ENCODE results near the gene TGM1. TPM values are rescaled to one million over a fixed set of nuclear protein-coding genes. Genes with fewer than 3 reads are reported as not detected.

Gene TGM1
- total RNA-seq = 0.45 and 1.6 TPM in 2 replicates

- DNase-seq (ENCODE audit: low read depth) = no peak
These were observed at the start of gene TGM1 for GRCh38 chr14:24262821-24263733. TSS of gene TGM1 (minus strand) at chr14:24263177. CDS start at chr14:24262352, 825 bp downstream.

DNA sequence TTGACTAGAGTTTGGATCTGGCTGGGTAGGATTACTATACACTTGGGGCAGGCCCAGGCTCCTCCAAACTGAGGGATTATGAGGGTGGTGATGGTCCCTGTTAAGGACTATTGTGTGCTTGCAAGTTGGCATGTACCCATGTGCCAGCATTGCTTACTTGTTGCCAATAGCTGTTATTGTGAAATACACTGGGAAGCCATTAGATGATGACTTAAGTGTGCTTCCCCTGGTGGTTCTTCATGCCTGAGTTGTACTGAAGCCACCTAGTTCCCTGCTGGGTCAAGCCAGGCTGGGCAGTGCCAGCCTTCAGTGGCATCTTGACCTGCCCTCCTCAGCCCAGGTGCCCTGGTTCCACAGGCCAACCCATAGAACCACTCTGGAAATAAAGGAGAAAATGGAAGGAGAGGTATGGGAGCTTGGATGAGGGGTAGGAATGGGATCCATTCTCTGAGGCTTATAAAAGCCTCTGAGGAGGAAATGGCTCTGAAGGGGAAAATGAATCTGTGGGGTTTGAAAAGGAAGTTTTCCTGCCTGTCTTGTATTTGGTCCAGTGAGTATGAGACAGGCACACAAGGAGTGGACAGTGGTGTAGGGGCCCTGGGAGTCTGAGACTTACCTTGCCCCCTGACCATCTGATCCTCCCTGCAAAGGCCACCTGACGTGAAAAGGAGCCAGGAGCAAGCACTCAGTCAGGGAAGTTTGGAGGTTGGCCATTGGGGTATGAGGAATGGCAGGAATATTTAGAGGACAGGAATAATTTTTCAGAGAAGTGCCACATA lies 49.0 kb upstream of the TGM1 start:
- peak; percentile 92 for DNase-seq (ENCODE audit: low read depth)

DNA sequence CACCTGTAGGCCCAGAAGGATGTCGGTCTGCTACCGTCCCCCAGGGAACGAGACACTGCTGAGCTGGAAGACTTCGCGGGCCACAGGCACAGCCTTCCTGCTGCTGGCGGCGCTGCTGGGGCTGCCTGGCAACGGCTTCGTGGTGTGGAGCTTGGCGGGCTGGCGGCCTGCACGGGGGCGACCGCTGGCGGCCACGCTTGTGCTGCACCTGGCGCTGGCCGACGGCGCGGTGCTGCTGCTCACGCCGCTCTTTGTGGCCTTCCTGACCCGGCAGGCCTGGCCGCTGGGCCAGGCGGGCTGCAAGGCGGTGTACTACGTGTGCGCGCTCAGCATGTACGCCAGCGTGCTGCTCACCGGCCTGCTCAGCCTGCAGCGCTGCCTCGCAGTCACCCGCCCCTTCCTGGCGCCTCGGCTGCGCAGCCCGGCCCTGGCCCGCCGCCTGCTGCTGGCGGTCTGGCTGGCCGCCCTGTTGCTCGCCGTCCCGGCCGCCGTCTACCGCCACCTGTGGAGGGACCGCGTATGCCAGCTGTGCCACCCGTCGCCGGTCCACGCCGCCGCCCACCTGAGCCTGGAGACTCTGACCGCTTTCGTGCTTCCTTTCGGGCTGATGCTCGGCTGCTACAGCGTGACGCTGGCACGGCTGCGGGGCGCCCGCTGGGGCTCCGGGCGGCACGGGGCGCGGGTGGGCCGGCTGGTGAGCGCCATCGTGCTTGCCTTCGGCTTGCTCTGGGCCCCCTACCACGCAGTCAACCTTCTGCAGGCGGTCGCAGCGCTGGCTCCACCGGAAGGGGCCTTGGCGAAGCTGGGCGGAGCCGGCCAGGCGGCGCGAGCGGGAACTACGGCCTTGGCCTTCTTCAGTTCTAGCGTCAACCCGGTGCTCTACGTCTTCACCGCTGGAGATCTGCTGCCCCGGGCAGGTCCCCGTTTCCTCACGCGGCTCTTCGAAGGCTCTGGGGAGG lies 47.9 kb upstream of the TGM1 start, which contains the start of gene LTB4R:
LTB4R (plus strand) TSS at position 857 of the 959 bp plus-strand sequence. CDS start 4,150 bp downstream, outside the sequence.
- peak; percentile 50 for DNase-seq (ENCODE audit: low read depth)

DNA sequence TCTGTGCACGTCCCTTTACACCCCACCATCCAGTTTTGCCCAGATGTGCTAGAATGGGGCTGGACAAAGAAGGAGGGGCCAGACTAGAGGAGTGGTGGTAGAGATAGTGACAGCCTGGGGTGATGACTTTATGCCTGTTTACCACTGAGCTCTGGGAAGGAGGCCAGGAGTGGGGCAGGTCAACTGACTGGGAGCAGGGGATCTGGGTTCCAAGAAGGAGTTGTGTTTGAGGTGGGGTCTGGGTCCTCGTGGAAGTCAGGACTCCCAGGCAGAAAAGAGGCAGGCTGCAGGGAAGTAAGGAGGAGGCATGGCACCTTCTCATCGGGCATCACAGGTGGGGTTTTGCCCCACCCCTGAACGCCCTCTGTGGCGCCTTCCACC lies 47.3 kb upstream of the TGM1 start:
- no peak for DNase-seq (ENCODE audit: low read depth)

DNA sequence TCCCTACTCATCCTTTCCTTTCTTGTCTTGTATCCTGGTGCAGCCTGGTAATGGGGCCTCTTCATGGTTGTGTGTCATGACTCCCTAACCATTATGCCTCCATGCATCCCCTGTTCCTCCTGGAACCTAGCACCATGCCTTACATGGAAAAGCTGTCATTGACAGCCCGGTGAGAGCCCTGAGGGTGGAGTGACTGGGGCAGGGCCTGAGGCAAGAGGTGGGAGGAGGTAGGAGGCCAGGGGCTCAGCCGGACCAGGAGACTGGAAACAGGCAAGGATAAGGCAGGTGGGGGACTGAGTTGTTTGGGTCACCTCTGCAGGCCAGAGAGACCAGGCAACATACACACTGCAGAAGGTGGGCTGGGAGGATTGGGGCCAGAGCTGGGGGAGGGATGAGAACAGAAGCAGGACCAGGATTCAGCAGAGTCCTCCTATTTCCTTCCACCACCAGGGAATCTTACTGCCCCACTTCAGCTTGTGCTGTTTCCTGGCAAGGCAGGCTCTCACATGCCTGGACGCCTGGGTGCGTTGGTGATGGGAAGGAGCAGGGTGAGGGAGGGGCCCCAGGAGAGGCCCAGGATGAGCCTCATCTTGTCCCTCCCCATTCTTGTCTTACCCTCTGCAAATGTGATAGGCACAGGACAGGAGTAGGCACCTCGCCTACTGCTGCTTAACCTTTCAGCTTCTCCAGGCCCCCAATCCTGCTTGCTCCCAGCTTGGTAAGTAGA lies 46.7 kb upstream of the TGM1 start, which contains the start of gene LTB4R2:
LTB4R2 (plus strand) TSS at position 603 of the 727 bp plus-strand sequence. CDS start 525 bp downstream, outside the sequence.
- DNase-seq (ENCODE audit: low read depth) = no peak

DNA sequence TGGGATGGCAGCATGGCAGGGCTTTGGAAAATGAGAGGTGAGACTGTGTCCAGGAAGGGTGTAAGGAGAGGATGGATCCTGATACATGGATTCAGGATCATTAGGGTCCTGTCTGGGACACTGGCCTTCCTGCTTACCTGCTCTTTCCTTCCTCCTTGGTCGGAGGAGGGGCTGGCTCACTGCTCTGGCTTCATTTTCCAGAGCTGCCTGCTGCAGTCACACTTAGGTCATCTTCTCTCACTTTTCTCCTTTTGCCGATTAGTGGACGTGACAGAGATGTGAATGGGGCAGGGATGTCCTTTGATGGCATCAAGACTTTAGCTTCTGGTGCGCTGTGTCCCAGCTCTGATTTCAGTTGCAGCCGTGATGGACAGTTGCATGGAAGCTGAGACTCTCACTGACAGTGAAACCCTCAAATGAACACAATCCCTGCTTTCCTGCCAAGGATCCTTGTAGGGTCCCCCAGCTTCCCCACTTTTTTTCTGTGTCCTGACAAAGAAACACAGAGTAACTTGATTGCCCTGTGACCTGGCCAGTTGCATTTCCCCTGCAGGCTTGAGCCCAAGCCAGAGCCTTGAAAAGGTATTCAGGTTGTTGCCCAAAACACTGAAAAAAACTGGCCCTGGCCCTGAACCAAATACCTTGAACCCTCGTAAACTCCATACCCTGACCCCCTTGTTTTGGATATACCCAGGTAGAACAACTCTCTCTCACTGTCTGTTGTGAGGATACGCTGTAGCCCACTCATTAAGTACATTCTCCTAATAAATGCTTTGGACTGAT lies 45.6 kb upstream of the TGM1 start:
- DNase-seq (ENCODE audit: low read depth) = no peak

DNA sequence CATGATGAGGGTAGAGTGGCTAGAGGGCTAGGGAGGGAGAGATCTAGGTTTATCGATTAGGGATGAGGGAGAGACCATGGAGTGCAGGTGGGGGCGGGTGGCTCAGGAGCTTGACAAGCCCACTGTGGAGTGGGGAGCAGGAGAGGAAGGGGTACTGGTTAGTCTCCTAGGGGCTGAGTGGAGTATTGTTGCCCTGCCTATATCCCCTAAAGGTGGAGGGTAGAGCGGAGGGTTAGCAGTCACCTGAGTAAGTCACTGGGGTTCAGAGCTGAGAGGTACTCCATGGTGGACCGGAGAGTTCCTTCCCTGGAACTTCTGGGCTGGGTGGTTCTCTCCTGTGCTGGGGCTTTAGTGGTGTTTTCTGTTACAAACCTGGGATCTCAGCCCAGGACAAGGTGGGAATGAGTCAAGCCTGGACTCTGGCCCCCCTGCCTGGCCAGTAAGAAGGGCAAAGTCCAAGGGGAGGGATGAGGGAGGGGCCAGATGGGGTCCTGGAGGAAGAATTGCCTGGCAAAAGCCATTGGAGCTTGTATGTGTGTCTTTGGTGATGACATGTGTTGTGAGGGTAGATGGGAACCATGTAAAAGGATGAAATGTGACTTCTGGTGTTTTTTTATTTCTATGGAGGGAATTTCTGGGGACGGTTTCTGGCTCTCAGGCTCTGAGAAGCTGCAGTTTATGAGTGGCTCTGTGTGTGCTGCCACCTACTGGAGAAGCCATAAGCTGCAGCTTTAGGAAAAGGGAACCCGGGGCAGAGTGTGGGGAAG lies 44.8 kb upstream of the TGM1 start, which contains the start of gene CIDEB:
CIDEB (minus strand) TSS at position 403 of the 767 bp plus-strand sequence; CDS start at position 284, 119 bp downstream.
- peak; percentile 69 for DNase-seq (ENCODE audit: low read depth)

- DNase-seq (ENCODE audit: low read depth) = no peak
These were observed 44.2 kb upstream of the TGM1 start for GRCh38 chr14:24307156-24307574.

DNA sequence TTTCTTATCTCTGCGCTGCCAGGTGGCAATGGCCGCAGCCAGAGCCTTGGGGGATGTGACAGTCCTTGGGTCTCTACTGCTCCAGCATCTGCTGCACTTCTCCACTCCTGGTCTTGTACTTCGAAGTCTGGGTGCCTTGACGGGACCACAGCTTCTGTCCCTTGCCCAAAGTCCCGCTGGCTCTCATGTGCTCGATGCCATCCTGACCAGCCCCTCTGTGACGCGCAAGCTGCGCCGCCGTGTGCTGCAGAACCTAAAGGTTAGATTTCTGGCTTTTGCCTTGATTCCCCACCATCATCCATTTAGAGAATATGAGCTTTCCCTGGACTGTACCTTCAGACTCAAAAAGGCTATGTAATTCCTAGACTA lies 41.0 kb upstream of the TGM1 start:
- no peak for DNase-seq (ENCODE audit: low read depth)

- DNase-seq (ENCODE audit: low read depth) = no peak
These were observed 37.5 kb upstream of the TGM1 start for GRCh38 chr14:24300326-24300980.

GRCh38 chr14:24299255-24300191 lies 36.5 kb upstream of the TGM1 start, which contains the start of the genes DHRS1 and NOP9:
TSS of gene DHRS1 (minus strand) at chr14:24299780. CDS start at chr14:24299106, 674 bp downstream.
TSS of gene NOP9 (plus strand) at chr14:24299850. CDS start at chr14:24299955, 105 bp downstream.
- peak; percentile 68 for DNase-seq (ENCODE audit: low read depth)

DNA sequence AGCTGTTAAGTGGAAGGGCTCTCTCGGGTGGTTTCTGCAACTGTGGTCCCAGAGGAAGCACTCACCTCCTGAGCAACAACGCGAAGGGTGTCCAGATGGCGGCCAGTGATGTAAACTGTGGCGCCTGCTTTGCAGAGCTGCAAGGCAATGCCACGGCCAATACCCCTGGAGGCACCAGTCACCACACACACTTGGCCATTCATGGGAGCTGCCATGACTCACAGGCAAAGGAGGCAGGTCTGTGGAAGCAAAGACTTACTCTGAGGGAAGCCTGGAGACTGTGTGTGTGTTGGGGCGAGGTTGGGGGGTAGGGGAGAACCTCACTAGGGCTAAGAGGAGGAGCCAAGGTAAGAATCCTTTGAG lies 35.9 kb upstream of the TGM1 start:
- DNase-seq (ENCODE audit: low read depth) = peak; percentile 73

DNA sequence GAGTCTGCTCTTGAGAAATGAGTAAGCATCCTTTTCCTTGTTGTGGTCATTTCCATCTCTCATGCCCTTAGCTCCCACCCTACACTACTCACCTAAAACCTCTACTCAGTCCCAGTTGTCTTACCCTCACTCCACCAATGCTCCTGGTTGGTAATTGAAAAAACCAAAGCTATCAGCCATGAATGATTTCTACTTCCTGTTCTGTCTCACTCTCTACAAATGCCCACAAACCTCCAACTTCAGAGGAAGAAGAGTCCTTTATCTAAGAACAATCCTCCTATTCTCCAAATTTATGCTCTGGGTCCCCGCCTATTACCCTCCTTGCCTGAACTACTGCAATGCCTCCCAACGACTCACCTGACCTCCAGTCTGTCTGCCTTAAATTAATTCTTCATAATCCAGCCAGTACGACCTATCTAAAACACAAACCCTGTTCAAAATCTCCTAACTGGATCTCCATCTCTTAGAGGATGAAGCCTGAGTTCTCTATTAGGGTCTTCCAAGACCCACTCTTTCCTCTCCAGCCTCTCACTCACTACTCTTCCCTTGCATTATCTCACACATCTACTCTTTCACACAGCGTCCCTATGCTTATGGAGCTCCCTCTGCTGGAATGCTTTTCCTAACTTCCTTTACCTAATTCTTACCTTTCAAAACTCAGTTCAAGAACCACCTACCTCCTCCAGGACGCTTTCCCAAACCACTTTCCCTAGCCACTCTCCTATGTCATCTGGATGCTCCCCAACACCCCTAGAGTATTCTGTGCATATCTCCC lies 34.4 kb upstream of the TGM1 start:
- DNase-seq (ENCODE audit: low read depth) = peak; percentile 49

GRCh38 chr14:24296341-24297157 lies 33.6 kb upstream of the TGM1 start:
- peak; percentile 89 for DNase-seq (ENCODE audit: low read depth)

GRCh38 chr14:24293525-24293924 lies 30.5 kb upstream of the TGM1 start:
- DNase-seq (ENCODE audit: low read depth) = no peak

Data from renal cortical epithelial cell (primary cell).